DMS53 (cell line): ENCODE measurements around the gene C3orf70.

ENCODE experiments used
- DNase-seq: peaks from one replicate; lab custom pipeline; 2025; lab: John Stamatoyannopoulos, UW

The C3orf70 gene

GRCh38 chr3:185084901-185085300 lies 68.0 kb downstream of the C3orf70 start:
- DNase-seq = no peak

- no peak for DNase-seq
Observed at GRCh38 chr3:185084402-185084801, 68.5 kb downstream of the C3orf70 start.

- no peak for DNase-seq
Observed at GRCh38 chr3:185082829-185083228, 70.0 kb downstream of the C3orf70 start.

GRCh38 chr3:185082149-185082548 lies 70.7 kb downstream of the C3orf70 start:
- DNase-seq = no peak

GRCh38 chr3:185081521-185081920 lies 71.3 kb downstream of the C3orf70 start:
- no peak for DNase-seq

GRCh38 chr3:185079625-185080024 lies 73.2 kb downstream of the C3orf70 start:
- DNase-seq = no peak

- no peak for DNase-seq
Observed at GRCh38 chr3:185076219-185076618, 76.6 kb downstream of the C3orf70 start.

- no peak for DNase-seq
Observed at GRCh38 chr3:185075547-185075946, 77.3 kb downstream of the C3orf70 start.

- no peak for DNase-seq
Observed at GRCh38 chr3:185071287-185071800, 81.5 kb downstream of the C3orf70 start.

- peak; percentile 84 for DNase-seq
Observed at GRCh38 chr3:185070491-185071286, 82.2 kb downstream of the C3orf70 start.

GRCh38 chr3:185069037-185070030 lies 83.5 kb downstream of the C3orf70 start:
- no peak for DNase-seq

GRCh38 chr3:185067173-185067572 lies 85.7 kb downstream of the C3orf70 start:
- no peak for DNase-seq

GRCh38 chr3:185066251-185066650 lies 86.6 kb downstream of the C3orf70 start:
- DNase-seq = no peak

- DNase-seq = no peak
Observed at GRCh38 chr3:185065059-185065458, 87.8 kb downstream of the C3orf70 start.

GRCh38 chr3:185063431-185063830 lies 89.4 kb downstream of the C3orf70 start:
- no peak for DNase-seq

- DNase-seq = no peak
Observed at GRCh38 chr3:185062191-185062590, 90.7 kb downstream of the C3orf70 start.

- DNase-seq = no peak
Observed at GRCh38 chr3:185060655-185061054, 92.2 kb downstream of the C3orf70 start.

- no peak for DNase-seq
Observed at GRCh38 chr3:185059766-185060165, 93.1 kb downstream of the C3orf70 start.

- no peak for DNase-seq
Observed at GRCh38 chr3:185058796-185059195, 94.1 kb downstream of the C3orf70 start.

GRCh38 chr3:185057829-185058228 lies 95.0 kb downstream of the C3orf70 start:
- no peak for DNase-seq

GRCh38 chr3:185056908-185057307 lies 96.0 kb downstream of the C3orf70 start:
- DNase-seq = no peak

- DNase-seq = no peak
Observed at GRCh38 chr3:185052631-185053030, 100.2 kb downstream of the C3orf70 start.

- DNase-seq = no peak
Observed at GRCh38 chr3:185051801-185052200, 101.1 kb downstream of the C3orf70 start.
